ENCODE results near the gene STKLD1. TPM values are rescaled to one million over a fixed set of nuclear protein-coding genes. Genes with fewer than 3 reads are reported as not detected.

Gene STKLD1
- total RNA-seq, 1 experiment from 2014 or later = 0.94 TPM

DNA sequence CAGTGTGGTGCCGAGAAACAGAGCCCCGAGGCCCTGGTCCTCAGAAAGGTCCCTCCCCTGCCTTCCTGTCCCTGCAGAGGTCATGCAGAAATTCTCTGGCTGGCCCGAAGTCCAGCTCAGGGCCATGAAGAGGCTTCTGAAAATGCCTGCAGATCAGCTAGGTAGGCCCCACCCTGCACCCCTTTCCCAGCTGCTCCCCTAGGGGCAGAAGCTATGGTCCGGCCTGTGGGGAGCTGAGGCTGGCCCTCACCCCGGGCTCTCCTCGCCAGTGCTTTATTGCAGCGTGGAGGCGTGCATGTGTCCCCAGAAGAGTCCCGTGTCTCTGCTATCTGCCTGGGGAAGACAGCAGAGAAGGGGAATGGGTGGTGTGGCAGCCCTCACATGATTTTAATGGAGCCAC, 21.7 kb downstream of the STKLD1 start:
- H3K36me3 Mint-ChIP-seq (ENCODE audit: insufficient read depth, unreplicated experiment) = peaks cover 5% of the 10 kb centered on the region
- CTCF ChIA-PET = no interaction called here
- TF ChIP-seq, protein P1, sequence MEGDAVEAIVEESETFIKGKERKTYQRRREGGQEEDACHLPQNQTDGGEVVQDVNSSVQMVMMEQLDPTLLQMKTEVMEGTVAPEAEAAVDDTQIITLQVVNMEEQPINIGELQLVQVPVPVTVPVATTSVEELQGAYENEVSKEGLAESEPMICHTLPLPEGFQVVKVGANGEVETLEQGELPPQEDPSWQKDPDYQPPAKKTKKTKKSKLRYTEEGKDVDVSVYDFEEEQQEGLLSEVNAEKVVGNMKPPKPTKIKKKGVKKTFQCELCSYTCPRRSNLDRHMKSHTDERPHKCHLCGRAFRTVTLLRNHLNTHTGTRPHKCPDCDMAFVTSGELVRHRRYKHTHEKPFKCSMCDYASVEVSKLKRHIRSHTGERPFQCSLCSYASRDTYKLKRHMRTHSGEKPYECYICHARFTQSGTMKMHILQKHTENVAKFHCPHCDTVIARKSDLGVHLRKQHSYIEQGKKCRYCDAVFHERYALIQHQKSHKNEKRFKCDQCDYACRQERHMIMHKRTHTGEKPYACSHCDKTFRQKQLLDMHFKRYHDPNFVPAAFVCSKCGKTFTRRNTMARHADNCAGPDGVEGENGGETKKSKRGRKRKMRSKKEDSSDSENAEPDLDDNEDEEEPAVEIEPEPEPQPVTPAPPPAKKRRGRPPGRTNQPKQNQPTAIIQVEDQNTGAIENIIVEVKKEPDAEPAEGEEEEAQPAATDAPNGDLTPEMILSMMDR (IDR thresholded peaks at IDR 0.05; ENCODE audit: unreplicated experiment) = no peak
- H3K27ac Mint-ChIP-seq (ENCODE audit: unreplicated experiment) = no peak overlapping the region
- H3K4me1 Mint-ChIP-seq (ENCODE audit: low read depth, unreplicated experiment) = no peaks in the 10 kb centered on the region
- no peak for DNase-seq
- H3K27me3 Mint-ChIP-seq (ENCODE audit: unreplicated experiment) = peaks cover 39% of the 10 kb centered on the region
- BruUV-seq (replicated peaks) = no TSS peak
- no peak overlapping the region for H3K4me3 Mint-ChIP-seq (ENCODE audit: low read depth, unreplicated experiment)
- intact Hi-C loops (cut with micrococcal nuclease; ENCODE audit: unreplicated experiment) = no loop called here
- no peaks in the 10 kb centered on the region for H3K9me3 Mint-ChIP-seq (ENCODE audit: low read depth, unreplicated experiment)

DNA sequence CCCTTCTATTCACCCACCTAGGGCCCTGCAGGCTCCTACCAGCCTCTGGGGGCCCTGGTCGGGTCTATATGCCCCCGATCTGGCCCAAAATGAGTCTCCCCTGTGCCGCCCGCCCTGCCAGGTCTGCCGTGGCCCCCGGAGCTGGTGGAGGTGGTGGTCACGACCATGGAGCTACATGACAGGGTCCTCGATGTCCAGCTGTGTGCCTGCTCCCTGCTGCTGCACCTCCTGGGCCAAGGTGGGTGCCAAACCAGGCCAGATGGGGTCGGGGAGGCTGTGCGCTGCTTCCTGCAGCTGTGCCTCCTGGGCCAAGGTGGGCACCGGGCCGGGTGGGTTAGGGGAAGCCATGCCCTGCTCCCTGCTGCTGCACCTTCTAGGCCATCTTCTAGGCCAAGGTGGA, 24.1 kb downstream of the STKLD1 start:
- no peak overlapping the region for H3K4me3 Mint-ChIP-seq (ENCODE audit: low read depth, unreplicated experiment)

DNA sequence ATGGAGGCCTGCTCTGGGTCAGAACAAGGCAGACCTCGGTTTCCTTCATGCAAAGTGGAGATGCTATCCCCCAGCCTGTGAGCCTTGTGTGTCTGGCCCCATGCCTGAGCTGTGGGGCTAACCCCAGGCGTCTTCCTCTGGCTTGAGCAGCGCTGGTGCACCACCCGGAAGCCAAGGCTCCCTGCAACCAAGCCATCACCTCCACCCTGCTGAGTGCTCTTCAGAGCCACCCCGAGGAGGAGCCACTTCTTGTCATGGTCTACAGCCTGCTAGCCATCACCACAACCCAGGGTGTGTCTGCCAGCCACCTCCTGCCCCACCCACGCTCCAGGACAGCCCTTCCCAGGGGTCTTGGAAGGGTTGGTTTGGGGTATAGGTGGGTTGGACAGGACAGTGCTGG, 25.4 kb downstream of the STKLD1 start:
- CTCF ChIA-PET = no interaction called here
- BruUV-seq (replicated peaks) = no TSS peak
- intact Hi-C loops (cut with micrococcal nuclease; ENCODE audit: unreplicated experiment) = loop anchor here (5.0 to 10.0 kb wide), 2 partner anchors 57 to 214 kb away; partner anchors contain the start of genes MED22 and RPL7A
- H3K27me3 Mint-ChIP-seq (ENCODE audit: unreplicated experiment) = peaks cover 13% of the 10 kb centered on the region
- no peaks in the 10 kb centered on the region for H3K4me1 Mint-ChIP-seq (ENCODE audit: low read depth, unreplicated experiment)
- no peak overlapping the region for H3K4me3 Mint-ChIP-seq (ENCODE audit: low read depth, unreplicated experiment)
- TF ChIP-seq, protein P1 (IDR thresholded peaks at IDR 0.05; ENCODE audit: unreplicated experiment) = no peak
- H3K27ac Mint-ChIP-seq (ENCODE audit: unreplicated experiment) = no peak overlapping the region
- H3K9me3 Mint-ChIP-seq (ENCODE audit: low read depth, unreplicated experiment) = no peaks in the 10 kb centered on the region
- no peak for DNase-seq
- H3K36me3 Mint-ChIP-seq (ENCODE audit: insufficient read depth, unreplicated experiment) = peaks cover 12% of the 10 kb centered on the region

More for the DNA sequence above, 24.1 kb downstream of the STKLD1 start:
- no peak overlapping the region for H3K27ac Mint-ChIP-seq (ENCODE audit: unreplicated experiment)
- CTCF ChIA-PET = no interaction called here
- no peaks in the 10 kb centered on the region for H3K4me1 Mint-ChIP-seq (ENCODE audit: low read depth, unreplicated experiment)
- intact Hi-C loops (cut with micrococcal nuclease; ENCODE audit: unreplicated experiment) = loop anchor here (5.0 to 10.0 kb wide), 2 partner anchors 55 to 213 kb away; partner anchors contain the start of genes MED22 and RPL7A
- peaks cover 20% of the 10 kb centered on the region for H3K27me3 Mint-ChIP-seq (ENCODE audit: unreplicated experiment)
- TF ChIP-seq, protein P1 (IDR thresholded peaks at IDR 0.05; ENCODE audit: unreplicated experiment) = no peak
- H3K9me3 Mint-ChIP-seq (ENCODE audit: low read depth, unreplicated experiment) = no peaks in the 10 kb centered on the region
- peaks cover 12% of the 10 kb centered on the region for H3K36me3 Mint-ChIP-seq (ENCODE audit: insufficient read depth, unreplicated experiment)
- no peak for DNase-seq
- BruUV-seq (replicated peaks) = no TSS peak

DNA sequence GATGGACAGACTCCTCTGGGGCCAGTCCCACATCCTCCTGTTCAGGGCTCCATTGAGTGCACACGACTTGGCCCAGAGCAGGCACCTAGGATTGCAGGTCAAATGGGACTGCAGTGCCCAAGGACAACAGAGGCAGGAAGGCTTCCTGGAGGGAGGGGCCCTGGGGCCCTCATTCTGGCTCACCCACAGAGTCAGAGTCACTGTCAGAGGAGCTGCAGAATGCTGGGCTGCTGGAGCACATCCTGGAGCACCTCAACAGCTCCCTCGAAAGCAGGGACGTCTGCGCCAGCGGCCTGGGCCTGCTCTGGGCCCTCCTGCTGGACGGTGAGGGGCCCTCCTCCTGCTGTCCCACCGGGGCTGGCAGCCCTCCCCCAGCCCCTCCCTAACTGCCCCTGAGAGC, 26.5 kb downstream of the STKLD1 start:
- H3K27ac Mint-ChIP-seq (ENCODE audit: unreplicated experiment) = no peak overlapping the region
- no peak for DNase-seq
- peaks cover 3% of the 10 kb centered on the region for H3K27me3 Mint-ChIP-seq (ENCODE audit: unreplicated experiment)
- no peaks in the 10 kb centered on the region for H3K4me1 Mint-ChIP-seq (ENCODE audit: low read depth, unreplicated experiment)
- TF ChIP-seq, protein P1 (IDR thresholded peaks at IDR 0.05; ENCODE audit: unreplicated experiment) = no peak
- CTCF ChIA-PET = no interaction called here
- no TSS peak for BruUV-seq (replicated peaks)
- H3K4me3 Mint-ChIP-seq (ENCODE audit: low read depth, unreplicated experiment) = no peak overlapping the region
- H3K9me3 Mint-ChIP-seq (ENCODE audit: low read depth, unreplicated experiment) = no peaks in the 10 kb centered on the region
- intact Hi-C loops (cut with micrococcal nuclease; ENCODE audit: unreplicated experiment) = loop anchor here (5.0 to 10.0 kb wide), 2 partner anchors 58 to 215 kb away; partner anchors contain the start of genes MED22 and RPL7A
- H3K36me3 Mint-ChIP-seq (ENCODE audit: insufficient read depth, unreplicated experiment) = peaks cover 12% of the 10 kb centered on the region

Measured in Calu3 (cell line).